HCT116 (cell line): ENCODE measurements around the gene RCSD1. TPM values are rescaled to one million over a fixed set of nuclear protein-coding genes. Genes with fewer than 3 reads are reported as not detected.

ENCODE experiments used
- ATAC-seq: fragments of 200-7000 bp; cut with Tn5 transposase; 2 replicates; pipeline ENCODE4 v1.9.1; 2020; ENCODE audit warnings: mild to moderate bottlenecking, moderate library complexity
- BruUV-seq: library from RNA; stranded (reverse); fragments of 400-500 nt; replicated peaks from 2 replicates; lab custom pipeline; 2021; lab: Mats Ljungman, UMichigan
- CTCF ChIA-PET: fragments of 300-600 bp; sonication (Branson Sonifier 250); formaldehyde crosslinking; loops from one replicate; lab custom pipeline; 2021; ENCODE audit warnings: antibody characterized with exemption; lab: Charles Lee
- POLR2A ChIA-PET: fragments of 300-600, 350-600 bp; sonication (Branson Sonifier 250); formaldehyde crosslinking; loops from one replicate; lab custom pipeline; 2021; ENCODE audit warnings: antibody characterized with exemption; lab: Charles Lee
- RAD21 ChIA-PET, 2 experiments: fragments of 300-600 bp; sonication (Branson Sonifier 250); formaldehyde crosslinking; loops; one replicate each; lab custom pipeline; 2023; ENCODE audit warnings: low total read pairs in 2 of 2; ENCODE audit not compliant: uncharacterized antibody in 2 of 2, unreplicated experiment in 2 of 2, low non-redundant PET in 1 of 2; lab: Charles Lee
- DNase-seq: peaks from one replicate; pipeline ENCODE4 v3.0.0-alpha.2; 2010; ENCODE audit warnings: low read depth, low spot score
- H2AFZ ChIP-seq: fragments of 200-600 bp; shearing (Covaris generic), sonication (generic); 2 replicates; pipeline ENCODE4 v1.6.1; 2017; ENCODE audit warnings: low read depth, mixed run types, mixed read lengths, antibody characterized with exemption, low read length; ENCODE audit not compliant: poor library complexity, severe bottlenecking
- H3K27ac ChIP-seq: 2 replicates; pipeline ENCODE4 v1.5.1; 2012; ENCODE audit warnings: low read depth, low read length
- H3K27me3 ChIP-seq: fragments of 200-600 bp; sonication (generic); 2 replicates; pipeline ENCODE4 v1.6.1; 2016; ENCODE audit warnings: mixed run types, low read length, mixed read lengths; ENCODE audit not compliant: insufficient read depth
- H3K36me3 ChIP-seq, 2 experiments: fragments of 200-500 bp in 1 of 2; fragments of 200-600 bp in 1 of 2; sonication (Bioruptor generic) in 1 of 2; sonication (generic) in 1 of 2; 2 replicates each; pipeline versions ENCODE4 v1.5.1 to v1.6.1; 2014 to 2016; ENCODE audit warnings: low read length in 2 of 2, inconsistent platforms in 1 of 2, mixed read lengths in 1 of 2, mixed run types in 1 of 2; ENCODE audit not compliant: insufficient read depth in 2 of 2, control insufficient read depth in 1 of 2
- H3K4me1 ChIP-seq, 2 experiments: fragments of 200-600 bp in 1 of 2; sonication (generic) in 1 of 2; 2 replicates each; pipeline versions ENCODE4 v1.5.1 to v1.6.1; 2012 to 2017; ENCODE audit warnings: low read length in 2 of 2, inconsistent platforms in 1 of 2, mild to moderate bottlenecking in 1 of 2, mixed read lengths in 1 of 2, mixed run types in 1 of 2, moderate library complexity in 1 of 2; ENCODE audit not compliant: insufficient read depth in 2 of 2, control insufficient read depth in 1 of 2
- H3K4me2 ChIP-seq: fragments of 200-600 bp; sonication (generic); 2 replicates; pipeline ENCODE4 v1.6.1; 2017; ENCODE audit warnings: mixed run types, low read length, mixed read lengths
- H3K4me3 ChIP-seq, 2 experiments: fragments of 200-600 bp in 1 of 2; sonication (generic) in 1 of 2; replicated peaks in 1 of 2; 2 replicates each; pipeline ENCODE4 v1.5.1; 2011 to 2016; ENCODE audit warnings: low read length in 2 of 2, control low read depth in 1 of 2, low read depth in 1 of 2, mild to moderate bottlenecking in 1 of 2, mixed read lengths in 1 of 2, mixed run types in 1 of 2
- H3K79me2 ChIP-seq: fragments of 200-600 bp; sonication (generic); 2 replicates; pipeline ENCODE4 v1.6.1; 2017; ENCODE audit warnings: mild to moderate bottlenecking, mixed run types, low read length, moderate library complexity, mixed read lengths; ENCODE audit not compliant: insufficient read depth
- H3K9ac ChIP-seq: fragments of 200-600 bp; sonication (generic); 2 replicates; pipeline ENCODE4 v1.6.1; 2016; ENCODE audit warnings: low read length, mixed read lengths
- H3K9me2 ChIP-seq: fragments of 200-600 bp; sonication (generic), shearing (Covaris generic); 2 replicates; pipeline ENCODE4 v1.6.1; 2017; ENCODE audit warnings: mixed run types, mild to moderate bottlenecking, moderate library complexity; ENCODE audit not compliant: insufficient read depth
- H3K9me3 ChIP-seq, 2 experiments: fragments of 200-500 bp in 1 of 2; fragments of 200-600 bp in 1 of 2; sonication (Bioruptor generic) in 1 of 2; sonication (generic) in 1 of 2; 2 replicates each; pipeline ENCODE4 v1.6.1; 2014 to 2017; ENCODE audit warnings: low read length in 2 of 2, mixed read lengths in 2 of 2, inconsistent platforms in 1 of 2, low read depth in 1 of 2, mild to moderate bottlenecking in 1 of 2, mixed run types in 1 of 2, moderate library complexity in 1 of 2; ENCODE audit not compliant: control insufficient read depth in 1 of 2, insufficient read depth in 1 of 2
- H4K20me1 ChIP-seq: fragments of 200-600 bp; sonication (generic), shearing (Covaris generic); 2 replicates; pipeline ENCODE4 v1.6.1; 2017; ENCODE audit warnings: mixed run types, mild to moderate bottlenecking, moderate library complexity; ENCODE audit not compliant: insufficient read depth
- ELF1 ChIP-seq: IDR thresholded peaks from 2 replicates; pipeline ENCODE4 v1.6.1; 2012; ENCODE audit warnings: low read depth, borderline replicate concordance
- intact Hi-C: fragments of 100-400 bp; cut with micrococcal nuclease; formaldehyde crosslinking; loops from 2 replicates; pipeline ENCODE4 v1.10.0; 2022
- total RNA-seq: library from RNA; stranded (reverse); gene quantifications from one replicate; pipeline ENCODE4 v1.2.1, GENCODE V29; 2021; ENCODE audit not compliant: unreplicated experiment
- TF ChIP-seq, protein P1 (sequence below): IDR thresholded peaks from 2 replicates; pipeline ENCODE4 v1.6.1; 2012
- TF ChIP-seq, protein P2 (sequence below), 3 experiments: fragments of 200-600 bp in 1 of 3; sonication (generic) in 1 of 3; IDR thresholded peaks in 2 of 3; conservative IDR thresholded peaks in 1 of 3; 2 replicates each; pipeline ENCODE4 v1.5.1; 2012 to 2017; ENCODE audit warnings: low read depth in 2 of 3, low read length in 2 of 3, antibody characterized with exemption in 1 of 3, borderline replicate concordance in 1 of 3, control low read depth in 1 of 3, mild to moderate bottlenecking in 1 of 3, mixed read lengths in 1 of 3, mixed run types in 1 of 3, moderate library complexity in 1 of 3; ENCODE audit not compliant: insufficient read depth in 1 of 3

The RCSD1 gene
- total RNA-seq, 1 experiment from 2014 or later, result 0.15 TPM

GRCh38 chr1:167705250-167705649 is 75.2 kb downstream of the RCSD1 start:
- ATAC-seq, result no peak

DNA sequence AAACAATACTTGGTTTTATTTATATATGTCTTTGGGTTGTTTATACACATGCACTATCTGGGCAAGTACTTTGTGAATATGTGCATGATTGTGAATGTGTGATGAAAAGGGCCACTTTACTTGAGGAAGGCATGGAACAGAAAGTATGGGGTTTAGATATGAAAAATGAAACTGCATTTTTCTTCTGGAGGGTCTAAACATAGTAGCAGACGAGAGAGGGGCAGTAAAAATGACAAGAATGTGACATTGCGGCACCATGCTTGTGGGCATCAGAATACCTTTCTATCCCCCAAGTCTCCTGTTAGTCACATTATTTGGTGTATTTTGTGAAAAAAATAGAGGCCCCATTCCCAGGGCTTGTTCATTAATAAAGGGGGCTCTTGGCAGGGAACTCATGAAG is 76.3 kb downstream of the RCSD1 start:
- Histone ChIP-seq H3K4me2 (no peak overlapping the region), H3K27me3 (peaks cover 12% of the 10 kb centered on the region; the same call in 1 of the 2 replicates), H3K9ac (no peak overlapping the region), H3K9me2 (no peaks in the 10 kb centered on the region), H3K36me3 (no peaks in the 10 kb centered on the region), H2AFZ (no peak overlapping the region), H3K4me1 (no peaks in the 10 kb centered on the region), H3K4me3 (no peak overlapping the region), H3K9me3 (no peaks in the 10 kb centered on the region), H4K20me1 (no peaks in the 10 kb centered on the region), H3K79me2 (no peaks in the 10 kb centered on the region), H3K27ac (no peak overlapping the region)
- RAD21 ChIA-PET, result no interaction called here
- intact Hi-C loops, result no loop called here
- CTCF ChIA-PET, result no interaction called here
- DNase-seq (no peak), ATAC-seq (no peak)
- POLR2A ChIA-PET, result no interaction called here
- TF ChIP-seq, protein P1, sequence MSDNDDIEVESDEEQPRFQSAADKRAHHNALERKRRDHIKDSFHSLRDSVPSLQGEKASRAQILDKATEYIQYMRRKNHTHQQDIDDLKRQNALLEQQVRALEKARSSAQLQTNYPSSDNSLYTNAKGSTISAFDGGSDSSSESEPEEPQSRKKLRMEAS, result no peak
- TF ChIP-seq, protein P2, sequence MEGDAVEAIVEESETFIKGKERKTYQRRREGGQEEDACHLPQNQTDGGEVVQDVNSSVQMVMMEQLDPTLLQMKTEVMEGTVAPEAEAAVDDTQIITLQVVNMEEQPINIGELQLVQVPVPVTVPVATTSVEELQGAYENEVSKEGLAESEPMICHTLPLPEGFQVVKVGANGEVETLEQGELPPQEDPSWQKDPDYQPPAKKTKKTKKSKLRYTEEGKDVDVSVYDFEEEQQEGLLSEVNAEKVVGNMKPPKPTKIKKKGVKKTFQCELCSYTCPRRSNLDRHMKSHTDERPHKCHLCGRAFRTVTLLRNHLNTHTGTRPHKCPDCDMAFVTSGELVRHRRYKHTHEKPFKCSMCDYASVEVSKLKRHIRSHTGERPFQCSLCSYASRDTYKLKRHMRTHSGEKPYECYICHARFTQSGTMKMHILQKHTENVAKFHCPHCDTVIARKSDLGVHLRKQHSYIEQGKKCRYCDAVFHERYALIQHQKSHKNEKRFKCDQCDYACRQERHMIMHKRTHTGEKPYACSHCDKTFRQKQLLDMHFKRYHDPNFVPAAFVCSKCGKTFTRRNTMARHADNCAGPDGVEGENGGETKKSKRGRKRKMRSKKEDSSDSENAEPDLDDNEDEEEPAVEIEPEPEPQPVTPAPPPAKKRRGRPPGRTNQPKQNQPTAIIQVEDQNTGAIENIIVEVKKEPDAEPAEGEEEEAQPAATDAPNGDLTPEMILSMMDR (IDR thresholded peaks at IDR 0.05 in 2 of 3, conservative IDR thresholded peaks at IDR 0.05 in 1 of 3; ENCODE audit: borderline replicate concordance in 1 of 3, insufficient read depth in 1 of 3, low read depth in 2 of 3, low read length in 2 of 3), result no peak
- TF ChIP-seq, all 23 proteins: peak for 0
- BruUV-seq, result no TSS peak

More at GRCh38 chr1:167705250-167705649, 75.2 kb downstream of the RCSD1 start:
- Histone ChIP-seq H3K4me2 (no peak overlapping the region), H3K27me3 (peaks cover 12% of the 10 kb centered on the region; the same call in 1 of the 2 replicates), H2AFZ (no peak overlapping the region), H3K9me3 (no peaks in the 10 kb centered on the region), H3K4me3 (no peak overlapping the region), H3K79me2 (no peaks in the 10 kb centered on the region), H3K4me1 (no peaks in the 10 kb centered on the region), H3K36me3 (no peaks in the 10 kb centered on the region), H3K9ac (no peak overlapping the region), H4K20me1 (no peaks in the 10 kb centered on the region), H3K27ac (no peak overlapping the region), H3K9me2 (no peaks in the 10 kb centered on the region)
- POLR2A ChIA-PET, result no interaction called here
- no peak for TF ChIP-seq ELF1
- DNase-seq, result no peak
- intact Hi-C loops, result no loop called here
- RAD21 ChIA-PET, result no interaction called here
- CTCF ChIA-PET, result no interaction called here
- no TSS peak for BruUV-seq
